H9 (cell line): ENCODE data around the gene HSD11B1. TPM values are rescaled to one million over a fixed set of nuclear protein-coding genes. Genes with fewer than 3 reads are reported as not detected.
A peak's percentile ranks its signal among the peaks of the same experiment; 100 is the strongest.

Source experiments
- DNase-seq: peaks from one replicate; pipeline ENCODE4 v3.0.0-alpha.2; 2017
- H2AFZ ChIP-seq: one replicate; pipeline ENCODE4 v1.6.1; 2013; ENCODE audit warnings: mild to moderate bottlenecking, low read length, control low read depth, moderate library complexity
- H2AK5ac ChIP-seq: 2 replicates; pipeline ENCODE4 v1.6.1; 2013; ENCODE audit warnings: low read length, control low read depth, mixed read lengths; ENCODE audit not compliant: insufficient read length
- H2BK120ac ChIP-seq: one replicate; pipeline ENCODE4 v1.6.1; 2013; ENCODE audit warnings: low read depth, mild to moderate bottlenecking, low read length, control low read depth, inconsistent platforms; ENCODE audit not compliant: poor library complexity, severe bottlenecking
- H2BK12ac ChIP-seq: 2 replicates; pipeline ENCODE4 v1.6.1; 2013; ENCODE audit warnings: low read length, control low read depth, mixed read lengths, low read depth; ENCODE audit not compliant: insufficient read length
- H2BK15ac ChIP-seq: 2 replicates; pipeline ENCODE4 v1.6.1; 2013; ENCODE audit warnings: low read depth, low read length, control low read depth
- H2BK20ac ChIP-seq: one replicate; pipeline ENCODE4 v1.6.1; 2013; ENCODE audit warnings: low read depth, mild to moderate bottlenecking, low read length, control low read depth, inconsistent platforms; ENCODE audit not compliant: poor library complexity, severe bottlenecking
- H2BK5ac ChIP-seq: 2 replicates; pipeline ENCODE4 v1.6.1; 2013; ENCODE audit warnings: low read length, control low read depth, mixed read lengths; ENCODE audit not compliant: insufficient read length
- H3K14ac ChIP-seq: 2 replicates; pipeline ENCODE4 v1.6.1; 2013; ENCODE audit warnings: low read length, control low read depth; ENCODE audit not compliant: insufficient read depth
- H3K18ac ChIP-seq: 2 replicates; pipeline ENCODE4 v1.6.1; 2013; ENCODE audit warnings: low read depth, mild to moderate bottlenecking, mixed read lengths, low read length, control low read depth; ENCODE audit not compliant: insufficient read length
- H3K23ac ChIP-seq: 2 replicates; pipeline ENCODE4 v1.6.1; 2013; ENCODE audit warnings: low read length, control low read depth, mixed read lengths, low read depth; ENCODE audit not compliant: insufficient read length
- H3K23me2 ChIP-seq: 2 replicates; pipeline ENCODE4 v1.6.1; 2013; ENCODE audit warnings: low read depth, mild to moderate bottlenecking, mixed read lengths, low read length, control low read depth; ENCODE audit not compliant: insufficient read length, poor library complexity, severe bottlenecking
- H3K27ac ChIP-seq: 2 replicates; pipeline ENCODE4 v1.5.1; 2013; ENCODE audit warnings: low read length, control low read depth, mixed read lengths, low read depth; ENCODE audit not compliant: insufficient read length
- H3K27me3 ChIP-seq: 2 replicates; pipeline ENCODE4 v1.6.1; 2013; ENCODE audit warnings: low read length, control low read depth, inconsistent platforms; ENCODE audit not compliant: insufficient read depth
- H3K4ac ChIP-seq: 2 replicates; pipeline ENCODE4 v1.6.1; 2013; ENCODE audit warnings: low read depth, mild to moderate bottlenecking, control low read depth, inconsistent platforms, low read length, moderate library complexity
- H3K4me1 ChIP-seq: 2 replicates; pipeline ENCODE4 v1.6.1; 2013; ENCODE audit warnings: low read length, control low read depth, inconsistent platforms; ENCODE audit not compliant: insufficient read depth
- H3K4me2 ChIP-seq: 2 replicates; pipeline ENCODE4 v1.6.1; 2013; ENCODE audit warnings: low read length, control low read depth, mixed read lengths; ENCODE audit not compliant: insufficient read length, insufficient read depth
- H3K56ac ChIP-seq: 2 replicates; pipeline ENCODE4 v1.6.1; 2013; ENCODE audit warnings: low read depth, mild to moderate bottlenecking, mixed read lengths, low read length, control low read depth; ENCODE audit not compliant: insufficient read length
- H3K79me1 ChIP-seq: 2 replicates; pipeline ENCODE4 v1.6.1; 2013; ENCODE audit warnings: low read depth, mild to moderate bottlenecking, moderate library complexity, low read length, control low read depth, inconsistent platforms; ENCODE audit not compliant: insufficient read depth, poor library complexity, severe bottlenecking
- H3K79me2 ChIP-seq: 2 replicates; pipeline ENCODE4 v1.6.1; 2013; ENCODE audit warnings: low read length, control low read depth, inconsistent platforms; ENCODE audit not compliant: insufficient read depth
- H3K9ac ChIP-seq: 2 replicates; pipeline ENCODE4 v1.6.1; 2013; ENCODE audit warnings: low read length, control low read depth, mixed read lengths; ENCODE audit not compliant: insufficient read length; ENCODE audit errors: extremely low read depth
- H3K9me3 ChIP-seq: one replicate; pipeline ENCODE4 v1.6.1; 2013; ENCODE audit warnings: low read depth, low read length, inconsistent platforms; ENCODE audit not compliant: control insufficient read depth
- H3T11ph ChIP-seq: one replicate; pipeline ENCODE4 v1.6.1; 2013; ENCODE audit warnings: mild to moderate bottlenecking, low read length, control low read depth, inconsistent platforms
- H4K20me1 ChIP-seq: one replicate; pipeline ENCODE4 v1.6.1; 2013; ENCODE audit not compliant: control insufficient read depth, insufficient read length, insufficient read depth
- H4K5ac ChIP-seq: 2 replicates; pipeline ENCODE4 v1.6.1; 2013; ENCODE audit warnings: low read depth, mild to moderate bottlenecking, mixed read lengths, low read length, control low read depth; ENCODE audit not compliant: insufficient read length
- H4K8ac ChIP-seq: replicated peaks from 2 replicates; pipeline ENCODE4 v1.6.1; 2013; ENCODE audit warnings: low read length, control low read depth, mixed read lengths, low read depth; ENCODE audit not compliant: insufficient read length
- H4K91ac ChIP-seq: 2 replicates; pipeline ENCODE4 v1.6.1; 2013; ENCODE audit warnings: low read depth, mild to moderate bottlenecking, moderate library complexity, mixed read lengths, low read length, control low read depth; ENCODE audit not compliant: insufficient read length
- H3K27ac Mint-ChIP-seq, 3 experiments: 2 replicates in 2 of 3; 3 replicates in 1 of 3; pipeline ENCODE4 v1.8.0; 2020 to 2021; ENCODE audit warnings: mixed read lengths in 3 of 3, mild to moderate bottlenecking in 1 of 3, moderate library complexity in 1 of 3
- H3K27me3 Mint-ChIP-seq: 2 replicates; pipeline ENCODE4 v1.8.0; 2021; ENCODE audit warnings: low read depth, mild to moderate bottlenecking, moderate library complexity, mixed read lengths
- H3K36me3 Mint-ChIP-seq, 3 experiments: 2 replicates in 2 of 3; 3 replicates in 1 of 3; pipeline ENCODE4 v1.8.0; 2020 to 2021; ENCODE audit warnings: low read depth in 3 of 3, mixed read lengths in 3 of 3; ENCODE audit not compliant: insufficient read depth in 1 of 3
- H3K4me1 Mint-ChIP-seq, 2 experiments: 2 replicates each; pipeline ENCODE4 v1.8.0; 2020; ENCODE audit warnings: mixed read lengths in 2 of 2
- H3K4me3 Mint-ChIP-seq, 2 experiments: 2 replicates in 1 of 2; 3 replicates in 1 of 2; pipeline ENCODE4 v1.8.0; 2020 to 2021; ENCODE audit warnings: mild to moderate bottlenecking in 2 of 2, mixed read lengths in 2 of 2, moderate library complexity in 1 of 2
- H3K9me3 Mint-ChIP-seq, 2 experiments: 2 replicates in 1 of 2; 3 replicates in 1 of 2; pipeline ENCODE4 v1.8.0; 2020; ENCODE audit warnings: mild to moderate bottlenecking in 2 of 2, mixed read lengths in 2 of 2, moderate library complexity in 1 of 2
- CTCF ChIP-seq: fragments of 200-600 bp; sonication (generic); conservative IDR thresholded peaks from 3 replicates; pipeline ENCODE4 v1.8.0; 2021; ENCODE audit warnings: antibody characterized with exemption, mild to moderate bottlenecking
- WGBS: extraction: QIAGEN DNeasy Blood & Tissue Kit; methylation state at CpG from one replicate; pipeline ENCODE4 v1.1.7; 2013; ENCODE audit warnings: missing lambda C conversion rate, low lambda C conversion rate, mixed read lengths; ENCODE audit not compliant: insufficient read length; ENCODE audit errors: extremely low coverage; 5-methylcytosine and 5-hydroxymethylcytosine counted together
- total RNA-seq: library from RNA; stranded (reverse); gene quantifications from 2 replicates; pipeline ENCODE4 v1.2.1, GENCODE V29; 2021

HSD11B1 gene
- total RNA-seq, 1 experiment from 2014 or later, result not detected

GRCh38 chr1:209755926-209756614, 51.4 kb downstream of the HSD11B1 start, which contains the start of gene TRAF3IP3:
TSS of gene TRAF3IP3 (plus strand) at chr1:209756053. CDS start at chr1:209760040, 3,987 bp downstream.
- no peak within 1 kb of the TSS for H2BK15ac ChIP-seq
- Mint-ChIP-seq H3K4me1 (no peaks in the 10 kb centered on the region), H3K4me3 (no peak within 1 kb of the TSS), H3K27me3 (peaks cover 35% of the 10 kb centered on the region), H3K27ac (peak within 1 kb of the TSS in 1 of 3 experiments; percentile 71; a peak in 1 of 7 replicates), H3K9me3 (no peaks in the 10 kb centered on the region), H3K36me3 (no peaks in the 10 kb centered on the region)
- H3K23me2 ChIP-seq, result no peaks in the 10 kb centered on the region
- no peak within 1 kb of the TSS for H3K23ac ChIP-seq
- H2BK120ac ChIP-seq, result no peak within 1 kb of the TSS
- H3K56ac ChIP-seq, result no peak within 1 kb of the TSS
- H4K5ac ChIP-seq, result no peak within 1 kb of the TSS
- H2BK5ac ChIP-seq, result no peak within 1 kb of the TSS
- no peak within 1 kb of the TSS for H3K4ac ChIP-seq
- H2AK5ac ChIP-seq, result no peak within 1 kb of the TSS
- H3K27me3 ChIP-seq, result no peaks in the 10 kb centered on the region
- no peak within 1 kb of the TSS for H3K18ac ChIP-seq
- no peak within 1 kb of the TSS for H2AFZ ChIP-seq
- WGBS, result no CpG with 5 or more reads among the region's 10 CpGs
- H2BK12ac ChIP-seq, result no peak within 1 kb of the TSS
- H3K27ac ChIP-seq, result no peak within 1 kb of the TSS
- H3T11ph ChIP-seq, result no peak within 1 kb of the TSS
- H3K9me3 ChIP-seq, result no peaks in the 10 kb centered on the region
- no peak within 1 kb of the TSS for H4K91ac ChIP-seq
- no peaks in the 10 kb centered on the region for H3K4me1 ChIP-seq
- H3K9ac ChIP-seq, result no peak within 1 kb of the TSS
- no peaks in the 10 kb centered on the region for H4K20me1 ChIP-seq
- no peak within 1 kb of the TSS for H4K8ac ChIP-seq
- no peaks in the 10 kb centered on the region for H3K79me1 ChIP-seq
- DNase-seq, result no peak
- no peak for TF ChIP-seq CTCF
- H2BK20ac ChIP-seq, result no peak within 1 kb of the TSS
- no peaks in the 10 kb centered on the region for H3K79me2 ChIP-seq
- H3K14ac ChIP-seq, result no peak within 1 kb of the TSS
- no peak within 1 kb of the TSS for H3K4me2 ChIP-seq
